Neuronal stem cell (in vitro differentiated cells): ENCODE measurements around the gene CHCHD3.

Experiments used
- DNase-seq: peaks from one replicate; pipeline ENCODE4 v3.0.0-alpha.2; 2013; ENCODE audit warnings: low spot score
- H2AFZ ChIP-seq: one replicate; pipeline ENCODE4 v1.6.1; 2013; ENCODE audit warnings: mild to moderate bottlenecking, low read length, inconsistent platforms
- H2AK5ac ChIP-seq: 2 replicates; pipeline ENCODE4 v1.6.1; 2013; ENCODE audit warnings: low read depth, mild to moderate bottlenecking, inconsistent platforms, low read length, moderate library complexity, mixed read lengths
- H2BK120ac ChIP-seq: 2 replicates; pipeline ENCODE4 v1.6.1; 2013; ENCODE audit warnings: low read depth, mild to moderate bottlenecking, inconsistent platforms, low read length, moderate library complexity, mixed read lengths
- H2BK12ac ChIP-seq: one replicate; pipeline ENCODE4 v1.6.1; 2013; ENCODE audit warnings: low read length, inconsistent platforms
- H2BK15ac ChIP-seq: 2 replicates; pipeline ENCODE4 v1.6.1; 2013; ENCODE audit warnings: mild to moderate bottlenecking, low read length, inconsistent platforms, mixed read lengths
- H2BK5ac ChIP-seq: one replicate; pipeline ENCODE4 v1.6.1; 2013; ENCODE audit warnings: inconsistent platforms, mild to moderate bottlenecking, low read length, moderate library complexity
- H3K14ac ChIP-seq: one replicate; pipeline ENCODE4 v1.6.1; 2013; ENCODE audit warnings: low read length, inconsistent platforms
- H3K18ac ChIP-seq: 2 replicates; pipeline ENCODE4 v1.6.1; 2013; ENCODE audit warnings: low read length, inconsistent platforms
- H3K23ac ChIP-seq: 2 replicates; pipeline ENCODE4 v1.6.1; 2013; ENCODE audit warnings: low read depth, mild to moderate bottlenecking, mixed read lengths, low read length, inconsistent platforms; ENCODE audit not compliant: poor library complexity
- H3K27ac ChIP-seq: replicated peaks from 3 replicates; pipeline ENCODE4 v1.5.1; 2013; ENCODE audit warnings: low read length, inconsistent platforms
- H3K27me3 ChIP-seq, 3 experiments: 2 replicates each; pipeline ENCODE4 v1.6.1; 2013; ENCODE audit warnings: low read length in 3 of 3, mild to moderate bottlenecking in 2 of 3, inconsistent platforms in 1 of 3, low read depth in 1 of 3, mixed read lengths in 1 of 3, moderate library complexity in 1 of 3; ENCODE audit not compliant: control insufficient read depth in 3 of 3, insufficient read depth in 3 of 3
- H3K36me3 ChIP-seq, 2 donors: replicated peaks in 1 of 2; 2 replicates each; pipeline ENCODE4 v1.6.1; 2013; ENCODE audit warnings: low read length in 2 of 2; ENCODE audit not compliant: control insufficient read depth in 2 of 2, insufficient read depth in 2 of 2
- H3K4ac ChIP-seq: 2 replicates; pipeline ENCODE4 v1.6.1; 2013; ENCODE audit warnings: inconsistent platforms, mild to moderate bottlenecking, low read length, moderate library complexity
- H3K4me1 ChIP-seq, 2 donors: 1 replicate in 1 of 2; 2 replicates in 1 of 2; pipeline ENCODE4 v1.6.1; 2013; ENCODE audit warnings: low read length in 2 of 2, low read depth in 1 of 2; ENCODE audit not compliant: control insufficient read depth in 2 of 2, insufficient read depth in 1 of 2
- H3K4me2 ChIP-seq: one replicate; pipeline ENCODE4 v1.6.1; 2013; ENCODE audit warnings: mild to moderate bottlenecking, low read length, inconsistent platforms; ENCODE audit not compliant: insufficient read depth, poor library complexity, severe bottlenecking
- H3K4me3 ChIP-seq, 2 donors: 2 replicates each; pipeline ENCODE4 v1.5.1; 2013; ENCODE audit warnings: low read length in 2 of 2, mild to moderate bottlenecking in 2 of 2, inconsistent platforms in 1 of 2, moderate library complexity in 1 of 2
- H3K79me1 ChIP-seq: one replicate; pipeline ENCODE4 v1.6.1; 2013; ENCODE audit warnings: low read depth, mild to moderate bottlenecking, inconsistent platforms, low read length, moderate library complexity
- H3K9ac ChIP-seq: one replicate; pipeline ENCODE4 v1.6.1; 2013; ENCODE audit warnings: mild to moderate bottlenecking, low read depth, low read length, inconsistent platforms; ENCODE audit not compliant: poor library complexity
- H3K9me3 ChIP-seq, 2 donors: replicated peaks in 1 of 2; 2 replicates each; pipeline versions ENCODE3 to v1.6.1; 2013; ENCODE audit warnings: low read length in 2 of 2, mild to moderate bottlenecking in 2 of 2, inconsistent platforms in 1 of 2, low read depth in 1 of 2, mixed read lengths in 1 of 2, moderate library complexity in 1 of 2; ENCODE audit not compliant: control insufficient read depth in 2 of 2, insufficient read depth in 1 of 2
- H4K8ac ChIP-seq: one replicate; pipeline ENCODE4 v1.6.1; 2013; ENCODE audit warnings: low read depth, mild to moderate bottlenecking, inconsistent platforms, low read length, moderate library complexity
- H4K91ac ChIP-seq: one replicate; pipeline ENCODE4 v1.6.1; 2013; ENCODE audit warnings: low read length, low read depth, mild to moderate bottlenecking, inconsistent platforms; ENCODE audit not compliant: poor library complexity
- WGBS, 2 donors: extraction: QIAGEN DNeasy Blood & Tissue Kit; methylation state at CpG; one replicate each; pipeline ENCODE4 v1.1.7; 2013; ENCODE audit warnings: missing lambda C conversion rate in 2 of 2, mixed read lengths in 1 of 2; ENCODE audit not compliant: insufficient read length in 2 of 2, insufficient replicate concordance in 1 of 2; ENCODE audit errors: extremely low coverage in 2 of 2; 5-methylcytosine and 5-hydroxymethylcytosine counted together

Gene CHCHD3

GRCh38 chr7:132847376-132847775 is 234.5 kb downstream of the CHCHD3 start:
- no peak overlapping the region for H3K27ac ChIP-seq
- no peak overlapping the region for H2BK15ac ChIP-seq
- H3K4me3 ChIP-seq: no peak overlapping the region
- no peaks in the 10 kb centered on the region for H3K4me1 ChIP-seq
- DNase-seq: no peak
- H3K9me3 ChIP-seq: no peaks in the 10 kb centered on the region
- no peak overlapping the region for H3K9ac ChIP-seq
- no peak overlapping the region for H2BK120ac ChIP-seq
- no peaks in the 10 kb centered on the region for H3K27me3 ChIP-seq
- H2BK12ac ChIP-seq: no peak overlapping the region
- no peak overlapping the region for H3K4ac ChIP-seq
- H3K4me2 ChIP-seq: no peak overlapping the region
- no peak overlapping the region for H2BK5ac ChIP-seq
- no CpG with 5 or more reads among the region's 7 CpGs for WGBS, 2 donors
- no peak overlapping the region for H4K91ac ChIP-seq
- peaks cover 0 to 4% of the 10 kb centered on the region in 2 donors for H3K36me3 ChIP-seq
- H3K23ac ChIP-seq: no peak overlapping the region
- H2AFZ ChIP-seq: no peak overlapping the region
- no peak overlapping the region for H3K14ac ChIP-seq
- H2AK5ac ChIP-seq: no peak overlapping the region
- no peak overlapping the region for H3K18ac ChIP-seq
- no peak overlapping the region for H4K8ac ChIP-seq
- H3K79me1 ChIP-seq: no peaks in the 10 kb centered on the region

GRCh38 chr7:132846086-132846485 is 235.8 kb downstream of the CHCHD3 start:
- Histone ChIP-seq H2BK5ac (no peak overlapping the region), H2BK15ac (no peak overlapping the region), H3K4ac (no peak overlapping the region), H3K79me1 (no peaks in the 10 kb centered on the region), H3K4me3 (no peak overlapping the region), H3K18ac (no peak overlapping the region), H3K36me3 (peaks cover 0 to 4% of the 10 kb centered on the region in 2 donors), H2AK5ac (no peak overlapping the region), H3K27ac (no peak overlapping the region), H3K4me2 (no peak overlapping the region), H3K14ac (no peak overlapping the region), H3K27me3 (no peaks in the 10 kb centered on the region), H3K23ac (no peak overlapping the region), H3K9me3 (no peaks in the 10 kb centered on the region), H4K91ac (no peak overlapping the region), H2AFZ (no peak overlapping the region), H2BK12ac (no peak overlapping the region), H3K9ac (no peak overlapping the region), H3K4me1 (no peaks in the 10 kb centered on the region), H2BK120ac (no peak overlapping the region), H4K8ac (no peak overlapping the region)
- no CpG with 5 or more reads among the region's 3 CpGs for WGBS, 2 donors
- no peak for DNase-seq

- Histone ChIP-seq H3K14ac (no peak overlapping the region), H2BK120ac (no peak overlapping the region), H3K36me3 (no peaks in the 10 kb centered on the region), H3K4me2 (no peak overlapping the region), H3K4me3 (no peak overlapping the region), H4K91ac (no peak overlapping the region), H3K4me1 (peaks cover 0 to 1% of the 10 kb centered on the region in 2 donors), H3K18ac (no peak overlapping the region), H3K27ac (no peak overlapping the region), H3K23ac (no peak overlapping the region), H3K79me1 (no peaks in the 10 kb centered on the region), H3K4ac (no peak overlapping the region), H2BK15ac (no peak overlapping the region), H2BK5ac (no peak overlapping the region), H3K9ac (no peak overlapping the region), H2AFZ (no peak overlapping the region), H3K27me3 (no peaks in the 10 kb centered on the region), H4K8ac (no peak overlapping the region), H2AK5ac (no peak overlapping the region), H2BK12ac (no peak overlapping the region), H3K9me3 (no peaks in the 10 kb centered on the region)
- no CpG with 5 or more reads among the region's 4 CpGs for WGBS, 2 donors
- no peak for DNase-seq
Measured at GRCh38 chr7:132842478-132842877, 239.4 kb downstream of the CHCHD3 start.

GRCh38 chr7:132840199-132840598 is 241.7 kb downstream of the CHCHD3 start:
- Histone ChIP-seq H4K91ac (no peak overlapping the region), H3K27ac (no peak overlapping the region), H2AK5ac (no peak overlapping the region), H2BK5ac (no peak overlapping the region), H2BK120ac (no peak overlapping the region), H3K4ac (no peak overlapping the region), H3K4me1 (peaks cover 0 to 1% of the 10 kb centered on the region in 2 donors), H3K23ac (no peak overlapping the region), H3K27me3 (no peaks in the 10 kb centered on the region), H3K4me3 (no peak overlapping the region), H3K79me1 (no peaks in the 10 kb centered on the region), H3K9me3 (no peaks in the 10 kb centered on the region), H2AFZ (no peak overlapping the region), H3K14ac (no peak overlapping the region), H3K36me3 (peaks cover 0 to 18% of the 10 kb centered on the region in 2 donors), H4K8ac (no peak overlapping the region), H2BK12ac (no peak overlapping the region), H3K9ac (no peak overlapping the region), H2BK15ac (no peak overlapping the region), H3K18ac (no peak overlapping the region), H3K4me2 (no peak overlapping the region)
- DNase-seq: no peak
- no CpG with 5 or more reads among the region's 1 CpG for WGBS, 2 donors
